Endodermal cell (in vitro differentiated cells): Measurements from ENCODE around the gene INSIG1. TPM values are rescaled to one million over a fixed set of nuclear protein-coding genes. Genes with fewer than 3 reads are reported as not detected.
A peak's percentile ranks its signal among the peaks of the same experiment; 100 is the strongest.

Experiments
- DNase-seq: peaks from one replicate; pipeline ENCODE4 v3.0.0-alpha.2; 2017
- H3K27ac ChIP-seq: 2 replicates; pipeline ENCODE4 v1.5.1; 2013; ENCODE audit warnings: mild to moderate bottlenecking, low read depth, low read length, moderate library complexity
- H3K27me3 ChIP-seq: 2 replicates; pipeline ENCODE4 v1.6.1; 2013; ENCODE audit warnings: mild to moderate bottlenecking, low read length, moderate library complexity; ENCODE audit not compliant: insufficient read depth, control insufficient read depth, poor library complexity, severe bottlenecking
- H3K36me3 ChIP-seq: 2 replicates; pipeline ENCODE4 v1.7.0; 2013; ENCODE audit warnings: mild to moderate bottlenecking, low read length, moderate library complexity; ENCODE audit not compliant: control insufficient read depth, insufficient read depth
- H3K4me1 ChIP-seq: one replicate; pipeline ENCODE4 v1.7.0; 2013; ENCODE audit warnings: low read length; ENCODE audit not compliant: control insufficient read depth, insufficient read depth
- H3K4me3 ChIP-seq: 2 replicates; pipeline ENCODE4 v1.5.1; 2013; ENCODE audit warnings: mild to moderate bottlenecking, low read length, moderate library complexity
- H3K9ac ChIP-seq: 2 replicates; pipeline ENCODE4 v1.6.1; 2013; ENCODE audit warnings: mild to moderate bottlenecking, low read length, moderate library complexity; ENCODE audit not compliant: poor library complexity, severe bottlenecking; ENCODE audit errors: extremely low read depth
- H3K9me3 ChIP-seq: 2 replicates; pipeline ENCODE4 v1.6.1; 2013; ENCODE audit warnings: mild to moderate bottlenecking, low read length, moderate library complexity; ENCODE audit not compliant: control insufficient read depth
- H3K27ac Mint-ChIP-seq: 2 replicates; pipeline ENCODE4 v1.8.0; 2020; ENCODE audit warnings: mixed read lengths
- H3K27me3 Mint-ChIP-seq: 2 replicates; pipeline ENCODE4 v1.8.0; 2021; ENCODE audit warnings: mild to moderate bottlenecking, mixed read lengths; ENCODE audit not compliant: insufficient read depth
- H3K36me3 Mint-ChIP-seq: 2 replicates; pipeline ENCODE4 v1.8.0; 2020; ENCODE audit warnings: low read depth, mixed read lengths
- H3K4me1 Mint-ChIP-seq: 2 replicates; pipeline ENCODE4 v1.8.0; 2020; ENCODE audit warnings: mixed read lengths
- H3K4me3 Mint-ChIP-seq: 2 replicates; pipeline ENCODE4 v1.8.0; 2020; ENCODE audit warnings: mild to moderate bottlenecking, moderate library complexity, mixed read lengths
- H3K9me3 Mint-ChIP-seq: 2 replicates; pipeline ENCODE4 v1.8.0; 2020; ENCODE audit warnings: mild to moderate bottlenecking, mixed read lengths
- CTCF ChIP-seq: fragments of 200-600 bp; sonication (generic); conservative IDR thresholded peaks from 2 replicates; pipeline ENCODE4 v1.5.0; 2021; ENCODE audit warnings: antibody characterized with exemption, mild to moderate bottlenecking
- WGBS, 2 experiments: methylation state at CpG; one replicate each; pipeline versions ENCODE4 v1.1.5 to v1.1.7; 2013; ENCODE audit warnings: missing lambda C conversion rate in 2 of 2, mixed read lengths in 1 of 2; ENCODE audit not compliant: insufficient coverage in 1 of 2, insufficient read length in 1 of 2; 5-methylcytosine and 5-hydroxymethylcytosine counted together
- total RNA-seq, 2 donors: library from RNA; stranded (reverse); fragmentation: NEBNext Ultra II Directional in 1 of 2; extraction: Animal tissue kit (Norgen Biotek cat#: 25700) in 1 of 2; gene quantifications; 2 replicates in 1 of 2; 3 replicates in 1 of 2; pipeline ENCODE4 v1.2.1, GENCODE V29; 2021

INSIG1 gene
- total RNA-seq, 2 donors from 2014 or later, result 27.2 to 36.9 TPM

- H3K9me3 Mint-ChIP-seq, result no peaks in the 10 kb centered on the region
- no peaks in the 10 kb centered on the region for H3K4me1 Mint-ChIP-seq
- H3K27me3 ChIP-seq, result no peaks in the 10 kb centered on the region
- 90% methylated on average over 8 of the region's 8 CpGs; no CpG with 5 or more reads in 1 of the 2 experiments for WGBS, 2 experiments
- no peaks in the 10 kb centered on the region for H3K4me1 ChIP-seq
- H3K27me3 Mint-ChIP-seq, result peaks cover 3% of the 10 kb centered on the region
- no peak for TF ChIP-seq CTCF
- no peak for DNase-seq
- H3K36me3 ChIP-seq, result no peaks in the 10 kb centered on the region
- no peak overlapping the region for H3K4me3 Mint-ChIP-seq
- H3K36me3 Mint-ChIP-seq, result no peaks in the 10 kb centered on the region
- H3K9me3 ChIP-seq, result no peaks in the 10 kb centered on the region
- H3K4me3 ChIP-seq, result no peak overlapping the region
- no peak overlapping the region for H3K9ac ChIP-seq
- H3K27ac ChIP-seq, result no peak overlapping the region
- no peak overlapping the region for H3K27ac Mint-ChIP-seq
Measured at GRCh38 chr7:155252444-155252887, 45.2 kb upstream of the INSIG1 start.

GRCh38 chr7:155252892-155253501, 44.7 kb upstream of the INSIG1 start:
- Mint-ChIP-seq H3K4me3 (no peak overlapping the region), H3K4me1 (no peaks in the 10 kb centered on the region), H3K27ac (no peak overlapping the region), H3K27me3 (peaks cover 3% of the 10 kb centered on the region), H3K36me3 (no peaks in the 10 kb centered on the region), H3K9me3 (no peaks in the 10 kb centered on the region)
- H3K36me3 ChIP-seq, result no peaks in the 10 kb centered on the region
- peak; percentile 17 for TF ChIP-seq CTCF
- no peak overlapping the region for H3K9ac ChIP-seq
- no peaks in the 10 kb centered on the region for H3K4me1 ChIP-seq
- no peaks in the 10 kb centered on the region for H3K27me3 ChIP-seq
- no peak for DNase-seq
- H3K4me3 ChIP-seq, result no peak overlapping the region
- WGBS, 2 experiments, result 88 to 93% methylated on average over 10 to 24 of the region's 24 CpGs
- no peak overlapping the region for H3K27ac ChIP-seq
- no peaks in the 10 kb centered on the region for H3K9me3 ChIP-seq

GRCh38 chr7:155254018-155254417, 43.7 kb upstream of the INSIG1 start:
- no peaks in the 10 kb centered on the region for H3K27me3 ChIP-seq
- H3K4me1 ChIP-seq, result no peaks in the 10 kb centered on the region
- DNase-seq, result no peak
- TF ChIP-seq CTCF, result no peak
- Mint-ChIP-seq H3K9me3 (no peaks in the 10 kb centered on the region), H3K36me3 (no peaks in the 10 kb centered on the region), H3K27ac (no peak overlapping the region), H3K4me3 (no peak overlapping the region), H3K27me3 (peaks cover 3% of the 10 kb centered on the region), H3K4me1 (no peaks in the 10 kb centered on the region)
- H3K9me3 ChIP-seq, result no peaks in the 10 kb centered on the region
- H3K36me3 ChIP-seq, result no peaks in the 10 kb centered on the region
- no peak overlapping the region for H3K27ac ChIP-seq
- no peak overlapping the region for H3K9ac ChIP-seq
- 91 to 97% methylated on average over 8 of the region's 8 CpGs for WGBS, 2 experiments
- H3K4me3 ChIP-seq, result no peak overlapping the region
